CD4-positive, alpha-beta T cell treated with Interleukin-10 for 1 hour (primary cell): ENCODE results near the gene NCOA1.
A peak's percentile ranks its signal among the peaks of the same experiment; 100 is the strongest.
"Not testable (repeated sequence)": the region's sequence is repeated elsewhere in the genome, so short reads cannot be mapped to it uniquely, and the experiment has no call there.

Source experiments
- DNase-seq: peaks from one replicate; pipeline ENCODE4 v3.0.0-alpha.2; 2020

Gene NCOA1

GRCh38 chr2:24754985-24755705 is 264.1 kb downstream of the NCOA1 start:
- DNase-seq: no peak

GRCh38 chr2:24756789-24757188 is 265.7 kb downstream of the NCOA1 start:
- no peak for DNase-seq

DNA sequence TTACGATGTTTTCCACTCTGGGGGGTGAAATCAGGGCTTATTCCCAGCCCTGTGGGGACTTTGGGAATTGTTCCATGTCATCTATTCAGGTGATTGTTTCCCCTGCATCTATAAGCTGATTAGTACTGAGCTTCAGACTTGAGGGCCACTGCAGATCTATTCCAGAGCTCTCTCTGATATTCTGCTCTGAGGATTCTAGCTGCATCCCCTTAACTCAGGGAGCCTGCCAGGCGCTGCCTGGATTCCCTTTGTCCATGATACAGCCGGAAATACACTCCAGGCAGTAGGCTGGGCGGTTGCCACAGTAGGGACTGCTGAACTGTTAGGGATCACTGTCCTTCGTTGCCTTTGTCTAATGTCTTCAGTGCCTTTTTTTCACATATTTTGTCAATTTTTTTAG is 270.8 kb downstream of the NCOA1 start:
- no peak for DNase-seq

- DNase-seq: no peak
These were observed 271.5 kb downstream of the NCOA1 start for GRCh38 chr2:24762518-24762917.

GRCh38 chr2:24763843-24764242 is 272.8 kb downstream of the NCOA1 start:
- DNase-seq: no peak

DNA sequence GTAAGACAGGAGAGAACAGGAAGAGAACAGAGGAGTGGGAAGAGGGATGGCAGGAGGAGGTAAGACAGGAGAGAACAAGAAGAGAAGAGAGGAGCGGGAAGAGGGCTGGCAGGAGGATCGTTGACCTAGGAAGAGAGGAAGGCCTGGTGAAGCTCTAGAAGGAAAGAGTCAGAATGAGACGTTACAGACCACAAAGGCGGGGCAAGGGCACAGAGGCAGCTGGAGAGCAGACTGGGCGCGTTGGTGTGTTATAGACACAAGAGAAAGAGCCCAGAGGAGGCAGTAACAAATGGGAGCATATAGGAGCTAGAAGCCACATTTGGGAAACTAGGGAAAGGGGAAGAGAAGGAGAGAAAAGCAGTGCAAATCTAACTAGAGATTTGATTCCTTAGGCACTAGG is 275.6 kb downstream of the NCOA1 start:
- no peak for DNase-seq

DNA sequence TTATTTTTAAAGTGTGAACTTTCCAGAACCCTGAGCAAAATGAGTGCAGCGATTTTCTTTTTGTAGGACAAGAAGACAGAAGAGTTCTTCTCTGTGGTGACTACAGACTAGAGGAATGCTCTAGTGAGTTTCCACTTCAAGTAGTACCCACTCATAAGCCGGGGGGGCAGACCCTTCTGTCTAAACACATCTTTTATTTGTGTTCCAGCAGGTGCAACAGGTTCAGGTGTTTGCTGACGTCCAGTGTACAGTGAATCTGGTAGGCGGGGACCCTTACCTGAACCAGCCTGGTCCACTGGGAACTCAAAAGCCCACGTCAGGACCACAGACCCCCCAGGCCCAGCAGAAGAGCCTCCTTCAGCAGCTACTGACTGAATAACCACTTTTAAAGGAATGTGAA is 277.0 kb downstream of the NCOA1 start:
- no peak for DNase-seq

DNA sequence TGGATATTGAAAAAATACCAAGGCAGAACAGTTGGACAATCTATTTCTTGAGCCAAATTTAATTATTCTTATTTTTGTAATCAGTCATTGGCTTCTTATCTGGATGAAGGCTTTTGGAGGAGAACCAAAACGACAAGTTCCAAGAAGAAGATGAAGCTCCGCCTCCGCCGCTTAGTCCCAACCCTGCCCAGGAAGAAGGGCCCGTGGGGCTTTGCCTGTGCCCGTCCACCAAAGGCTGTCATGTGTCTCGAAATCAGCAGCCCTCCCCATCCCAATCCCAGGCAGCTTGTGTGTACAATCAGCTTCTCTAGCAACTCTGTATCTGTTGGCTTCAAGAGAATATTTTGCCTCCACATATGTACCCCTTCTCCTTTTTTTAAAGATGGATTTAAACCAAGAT is 277.5 kb downstream of the NCOA1 start:
- DNase-seq: no peak

DNA sequence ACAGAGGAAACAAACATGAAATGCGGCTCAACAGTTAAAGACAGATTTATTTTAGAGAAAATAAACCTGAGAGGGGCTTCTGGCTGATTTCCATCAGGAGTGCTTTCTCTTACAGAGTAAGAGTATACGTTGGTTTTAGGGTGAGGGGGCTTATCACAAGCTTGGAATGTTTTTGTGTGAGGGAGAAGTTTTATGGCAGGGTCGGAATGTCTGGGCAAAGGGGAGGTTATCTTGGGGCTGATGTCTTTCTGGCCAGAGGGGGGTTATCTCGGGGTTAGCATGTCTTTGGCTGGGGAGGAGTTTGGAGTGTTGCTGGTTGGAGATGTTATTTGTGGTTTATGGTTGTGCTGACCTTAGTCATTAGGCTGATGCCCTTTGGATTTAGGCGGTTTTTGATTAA is 280.0 kb downstream of the NCOA1 start:
- no peak for DNase-seq

DNA sequence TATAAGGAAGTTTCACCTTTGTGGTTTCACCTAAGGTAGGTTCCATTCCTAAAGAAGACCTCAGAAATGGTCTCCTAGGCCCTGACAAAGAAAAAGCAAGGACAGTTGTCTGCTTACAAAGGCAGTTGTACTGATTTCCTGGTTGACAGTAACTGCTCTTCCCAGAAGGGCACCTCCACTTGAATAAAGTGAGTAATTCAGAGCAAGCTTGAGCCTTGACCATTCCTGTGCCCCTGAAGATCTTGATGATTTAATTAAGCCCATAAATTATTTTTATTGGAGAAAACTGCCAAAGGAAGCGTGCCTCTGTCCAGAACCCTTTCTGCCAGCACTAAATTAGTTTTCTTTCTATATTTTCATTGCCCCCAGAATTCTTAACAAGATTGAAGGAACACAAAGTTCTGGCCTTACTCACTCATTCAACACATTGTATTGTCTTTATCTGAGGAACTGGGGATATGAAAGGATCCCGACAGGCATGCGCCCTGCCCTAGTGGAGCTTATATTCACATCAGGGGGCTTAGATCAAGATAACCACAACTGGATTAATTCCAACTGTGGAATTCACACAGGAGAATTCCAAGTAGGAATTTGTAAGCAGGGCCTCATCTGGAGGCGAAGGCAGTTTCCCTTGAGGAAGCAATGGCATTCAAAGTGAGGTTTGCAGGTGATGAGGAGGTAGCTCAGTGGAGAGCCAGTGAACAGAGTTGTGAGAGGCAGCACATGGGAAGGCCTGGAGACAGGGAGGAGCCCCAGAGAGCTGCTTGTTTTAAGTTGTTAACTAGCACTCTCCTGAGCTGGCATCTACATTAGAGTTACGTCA is 280.9 kb downstream of the NCOA1 start:
- DNase-seq: no peak

- DNase-seq: no peak
These were observed 283.3 kb downstream of the NCOA1 start for GRCh38 chr2:24774373-24774772.

DNA sequence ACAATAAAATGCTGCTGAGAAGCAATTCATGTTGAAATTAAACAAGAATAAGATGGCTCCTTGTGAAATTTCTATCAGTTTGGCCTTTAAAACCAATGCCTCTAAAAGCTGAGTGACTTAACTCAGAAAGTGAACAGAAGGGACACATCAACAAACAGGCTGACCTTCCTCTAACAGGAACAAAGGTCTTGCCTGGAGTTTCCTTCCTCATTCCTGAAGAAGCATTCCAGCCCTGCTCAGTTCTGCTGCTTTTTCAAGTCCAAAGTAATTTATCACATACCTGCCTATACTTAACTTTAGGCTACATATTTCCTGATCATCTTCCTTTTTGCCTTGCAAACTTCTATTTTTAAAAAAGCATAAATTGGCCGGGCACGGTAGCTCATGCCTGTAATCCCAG is 288.1 kb downstream of the NCOA1 start:
- no peak for DNase-seq

DNA sequence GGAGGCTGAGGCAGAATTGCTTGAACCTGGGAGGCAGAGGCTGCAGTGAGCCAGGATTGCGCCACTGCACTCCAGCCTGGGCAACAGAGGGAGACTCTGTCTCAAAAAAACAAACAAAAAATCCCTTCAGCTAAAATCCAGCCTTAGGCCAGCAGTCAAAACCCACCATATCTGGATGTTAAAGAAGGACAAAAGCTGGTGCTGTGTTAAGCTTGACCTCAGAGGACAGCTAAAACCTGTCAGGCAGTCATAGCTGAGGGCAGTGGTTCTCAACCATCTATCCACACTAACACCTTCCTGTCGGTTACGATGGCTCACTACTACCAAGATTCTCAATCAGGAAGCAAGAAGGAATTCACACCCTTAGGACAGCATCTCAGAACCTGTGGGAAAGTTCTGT is 292.6 kb downstream of the NCOA1 start:
- no peak for DNase-seq

GRCh38 chr2:24785671-24786321 is 294.7 kb downstream of the NCOA1 start:
- DNase-seq: no peak

- DNase-seq: no peak
These were observed 296.5 kb downstream of the NCOA1 start for GRCh38 chr2:24787532-24787931.

DNA sequence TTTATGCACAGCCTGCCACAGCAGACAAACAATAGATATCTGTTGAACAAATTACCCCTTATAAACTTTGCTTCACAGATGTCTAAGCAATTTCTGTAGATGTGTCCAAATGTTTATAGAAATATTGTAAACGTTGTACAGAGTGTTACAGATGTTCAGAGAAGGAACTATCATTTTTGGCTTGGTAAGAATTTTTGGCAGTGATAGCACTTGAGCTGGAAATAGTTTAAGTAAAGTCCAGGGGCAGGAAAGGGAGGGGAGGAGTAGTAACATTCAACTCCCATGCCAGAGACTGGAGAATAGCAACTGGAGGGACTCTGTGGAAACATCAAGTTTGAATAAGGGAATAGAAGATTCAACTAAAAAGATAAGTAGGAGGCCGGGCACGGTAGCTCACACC is 297.8 kb downstream of the NCOA1 start:
- no peak for DNase-seq

DNA sequence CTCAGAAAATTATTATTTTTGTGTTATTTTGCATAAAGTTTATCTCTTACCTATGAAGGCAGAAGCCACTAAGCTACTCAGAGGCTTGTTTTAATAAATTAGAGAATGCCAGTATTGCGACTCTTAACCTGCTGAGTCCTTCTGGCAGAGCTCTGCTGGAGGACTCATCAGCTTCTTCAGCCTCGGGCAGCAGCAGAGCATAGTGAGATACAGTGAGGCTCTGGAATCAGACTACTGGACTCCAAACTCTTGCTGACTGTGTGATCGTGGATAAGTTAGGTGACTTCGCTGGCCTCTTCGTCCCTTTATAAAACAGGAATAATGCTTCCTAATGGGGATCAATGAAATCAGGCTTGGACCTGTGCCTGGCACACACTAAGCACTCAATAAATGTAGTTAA is 300.4 kb downstream of the NCOA1 start:
- no peak for DNase-seq

DNA sequence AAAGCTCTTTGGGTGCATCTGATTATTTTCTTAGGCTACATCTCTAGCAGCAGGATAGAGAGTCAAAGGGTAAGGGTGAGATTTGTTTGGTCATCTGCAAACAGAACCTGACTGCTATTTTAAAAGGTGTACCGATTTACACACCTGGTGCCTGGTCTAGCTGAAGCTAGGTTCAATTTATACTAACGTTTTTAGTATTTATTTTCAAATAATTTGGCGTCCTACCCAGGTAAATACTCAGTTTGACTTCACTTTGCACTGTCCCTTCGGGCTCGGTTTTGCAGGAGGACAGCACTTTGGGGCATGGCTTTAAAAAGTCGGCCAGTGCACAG is 301.5 kb downstream of the NCOA1 start:
- no peak for DNase-seq

DNA sequence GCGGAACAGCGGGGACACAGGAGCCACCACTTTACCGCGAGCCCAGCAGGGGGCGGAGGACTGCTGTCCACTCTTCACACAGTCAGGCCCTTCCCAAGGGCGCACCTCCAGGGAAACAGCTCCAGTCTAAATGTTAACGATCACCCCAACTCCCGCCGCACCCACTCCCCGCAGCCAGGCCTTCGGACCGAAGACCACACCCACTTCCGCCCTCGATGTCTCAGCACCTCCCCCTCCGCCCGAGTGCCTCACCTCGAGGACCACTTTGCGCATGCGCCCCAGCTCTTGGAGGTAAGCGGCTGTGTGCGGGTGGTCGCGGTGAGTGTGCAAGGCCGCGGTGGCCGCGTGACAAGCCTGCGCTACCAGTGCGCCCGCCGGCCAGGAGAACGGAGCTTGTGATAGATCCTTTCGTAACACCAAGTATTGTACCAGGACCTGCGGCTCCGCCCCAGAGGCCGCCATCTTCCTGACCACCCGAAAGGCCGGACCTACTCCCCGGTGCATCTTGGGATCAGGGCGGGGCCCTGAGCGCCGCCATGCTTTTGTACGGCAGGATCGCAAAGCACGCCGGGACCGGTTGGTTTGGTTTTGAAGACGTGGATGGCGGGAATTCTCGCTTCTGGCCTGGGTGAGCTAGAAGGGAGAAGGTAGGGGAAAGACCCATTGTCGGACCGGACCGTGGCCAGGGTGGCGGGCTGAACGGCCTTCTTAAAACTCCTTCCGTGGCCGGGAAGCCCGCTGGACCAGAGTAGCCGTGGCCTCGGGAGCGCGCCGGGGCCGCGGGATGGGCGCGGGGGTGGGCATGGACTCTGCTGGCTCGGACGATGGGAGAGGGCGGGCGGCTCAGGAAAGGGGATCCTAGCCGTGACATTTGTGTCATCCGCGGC is 302.1 kb downstream of the NCOA1 start, which contains the start of the genes CENPO and PTRHD1:
CENPO (plus strand) TSS at position 552 of the 887 bp plus-strand sequence. CDS start 495 bp downstream, outside the sequence.
PTRHD1 (minus strand) TSS at position 518 of the 887 bp plus-strand sequence; CDS start at position 504, 14 bp downstream.
- peak; percentile 95 for DNase-seq

GRCh38 chr2:24793761-24794435 is 302.8 kb downstream of the NCOA1 start:
- no peak for DNase-seq

DNA sequence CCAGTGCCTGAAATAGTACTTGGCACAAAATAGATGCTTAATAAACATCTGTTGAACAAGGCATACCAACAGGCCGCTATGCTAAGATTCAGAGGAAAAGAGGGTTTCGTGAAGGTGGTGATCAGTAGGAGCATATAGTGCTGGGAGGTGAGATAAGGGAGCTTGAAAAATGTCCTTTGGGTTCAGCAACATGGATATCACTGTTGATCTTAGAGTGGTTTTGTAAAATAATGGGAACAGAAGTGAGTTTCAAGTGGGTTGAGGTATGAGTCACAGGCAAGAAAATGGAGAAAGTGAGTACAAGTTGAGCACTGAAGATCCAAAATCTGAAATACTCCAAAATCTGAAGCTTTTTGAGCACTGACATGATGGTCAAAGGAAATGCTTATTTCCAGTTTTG is 306.6 kb downstream of the NCOA1 start:
- DNase-seq: no peak

DNA sequence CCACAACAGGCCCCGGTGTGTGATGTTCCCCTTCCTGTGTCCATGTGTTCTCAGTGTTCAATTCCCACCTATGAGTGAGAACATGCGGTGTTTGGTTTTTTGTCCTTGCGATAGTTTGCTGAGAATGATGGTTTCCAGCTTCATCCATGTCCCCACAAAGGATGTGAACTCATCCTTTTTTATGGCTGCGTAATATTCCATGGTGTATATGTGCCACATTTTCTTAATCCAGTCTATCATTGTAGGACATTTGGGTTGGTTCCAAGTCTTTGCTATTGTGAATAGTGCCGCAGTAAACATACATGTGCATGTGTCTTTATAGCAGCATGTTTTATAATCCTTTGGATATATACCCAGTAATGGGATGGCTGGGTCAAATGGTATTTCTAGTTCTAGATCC is 309.4 kb downstream of the NCOA1 start:
- DNase-seq: not testable (repeated sequence)
